Measurements from ENCODE around the gene ISL1.

DNA sequence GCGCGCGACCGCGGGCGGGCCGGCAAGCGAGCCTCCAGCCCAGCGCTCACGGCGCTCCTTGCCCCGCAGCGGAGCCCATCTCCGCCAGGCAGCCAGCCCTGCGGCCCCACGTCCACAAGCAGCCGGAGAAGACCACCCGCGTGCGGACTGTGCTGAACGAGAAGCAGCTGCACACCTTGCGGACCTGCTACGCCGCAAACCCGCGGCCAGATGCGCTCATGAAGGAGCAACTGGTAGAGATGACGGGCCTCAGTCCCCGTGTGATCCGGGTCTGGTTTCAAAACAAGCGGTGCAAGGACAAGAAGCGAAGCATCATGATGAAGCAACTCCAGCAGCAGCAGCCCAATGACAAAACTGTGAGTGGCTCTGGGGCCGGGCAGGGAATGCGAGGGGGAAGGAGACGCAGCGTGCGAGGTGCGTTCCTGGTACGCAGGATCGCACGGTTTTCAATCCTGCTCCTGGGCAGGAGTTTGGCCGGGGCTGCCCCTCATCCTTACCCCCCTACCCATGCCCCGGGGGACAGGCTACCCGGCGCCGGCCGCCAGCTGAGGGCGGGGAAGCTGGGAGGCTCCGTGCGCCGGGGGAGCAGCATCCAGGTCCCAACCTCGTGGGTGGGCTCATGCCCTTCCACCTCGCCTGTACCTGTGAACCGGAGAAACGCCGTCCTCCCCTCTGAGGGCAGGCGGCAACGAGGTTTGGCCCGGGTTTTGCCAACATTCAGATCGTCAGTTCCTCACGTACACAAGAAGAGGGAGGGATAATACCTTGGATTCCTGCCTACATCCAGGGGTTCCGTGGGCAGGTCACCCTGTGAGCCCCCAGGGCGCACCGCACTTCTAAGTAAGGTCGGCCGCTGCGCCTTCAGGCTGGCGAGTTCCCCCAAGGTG lies 6.6 kb downstream of the ISL1 start:
- TF ChIP-seq, protein P1, sequence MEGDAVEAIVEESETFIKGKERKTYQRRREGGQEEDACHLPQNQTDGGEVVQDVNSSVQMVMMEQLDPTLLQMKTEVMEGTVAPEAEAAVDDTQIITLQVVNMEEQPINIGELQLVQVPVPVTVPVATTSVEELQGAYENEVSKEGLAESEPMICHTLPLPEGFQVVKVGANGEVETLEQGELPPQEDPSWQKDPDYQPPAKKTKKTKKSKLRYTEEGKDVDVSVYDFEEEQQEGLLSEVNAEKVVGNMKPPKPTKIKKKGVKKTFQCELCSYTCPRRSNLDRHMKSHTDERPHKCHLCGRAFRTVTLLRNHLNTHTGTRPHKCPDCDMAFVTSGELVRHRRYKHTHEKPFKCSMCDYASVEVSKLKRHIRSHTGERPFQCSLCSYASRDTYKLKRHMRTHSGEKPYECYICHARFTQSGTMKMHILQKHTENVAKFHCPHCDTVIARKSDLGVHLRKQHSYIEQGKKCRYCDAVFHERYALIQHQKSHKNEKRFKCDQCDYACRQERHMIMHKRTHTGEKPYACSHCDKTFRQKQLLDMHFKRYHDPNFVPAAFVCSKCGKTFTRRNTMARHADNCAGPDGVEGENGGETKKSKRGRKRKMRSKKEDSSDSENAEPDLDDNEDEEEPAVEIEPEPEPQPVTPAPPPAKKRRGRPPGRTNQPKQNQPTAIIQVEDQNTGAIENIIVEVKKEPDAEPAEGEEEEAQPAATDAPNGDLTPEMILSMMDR (IDR thresholded peaks at IDR 0.05; ENCODE audit: borderline replicate concordance, extremely low read depth, low read length, poor library complexity, severe bottlenecking): no peak
- TF ChIP-seq EZH2 (IDR thresholded peaks at IDR 0.05; ENCODE audit: borderline replicate concordance, low read depth, low read length, severe bottlenecking): no peak

Measured in DND-41 (cell line).